ENCODE data around the gene KRT77. TPM values are rescaled to one million over a fixed set of nuclear protein-coding genes. Genes with fewer than 3 reads are reported as not detected.

Gene KRT77
- total RNA-seq, 2 experiments from 2014 or later, result not detected

DNA sequence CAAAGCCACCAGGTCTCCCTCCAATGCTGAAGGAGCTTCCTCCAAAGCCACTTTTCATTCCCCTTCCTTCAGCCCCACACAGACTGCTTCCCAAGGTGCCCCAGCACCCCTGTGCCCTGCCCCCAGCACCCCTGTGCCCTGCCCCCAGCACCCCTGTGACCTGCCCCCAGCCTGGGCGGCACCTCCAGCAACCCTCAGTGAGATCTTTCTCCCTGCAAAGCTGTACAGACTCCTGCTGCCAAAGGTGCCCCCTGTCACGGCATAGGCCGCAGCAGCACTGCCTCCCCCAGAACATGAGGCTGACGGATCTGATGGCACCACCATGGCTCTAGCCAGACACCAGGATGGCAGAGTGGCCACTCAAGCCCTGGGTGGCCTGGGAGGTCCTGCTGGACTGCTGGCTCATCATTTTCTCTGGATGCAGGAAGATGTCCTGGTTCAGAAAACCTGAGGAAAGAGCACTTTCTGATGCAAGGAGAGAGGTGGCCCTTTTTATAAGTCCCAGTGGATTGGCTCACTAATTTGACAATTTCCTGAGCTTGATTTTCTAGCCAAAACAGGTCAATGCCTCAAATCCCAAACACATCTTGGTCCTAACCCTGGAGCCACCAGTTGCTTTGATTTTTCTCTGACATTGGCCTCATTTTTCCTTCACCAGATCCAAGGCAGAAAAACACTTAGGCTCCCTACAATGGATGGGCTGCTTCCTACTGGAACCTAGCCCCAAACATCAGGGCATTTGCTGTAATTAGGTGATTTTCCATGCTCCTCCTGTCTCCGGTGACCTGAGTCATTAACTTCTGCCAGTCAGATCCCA is 32.7 kb upstream of the KRT77 start:
- no peaks in the 10 kb centered on the region for H3K4me1 Mint-ChIP-seq
- ATAC-seq (ENCODE audit: low read depth) (no peak), DNase-seq (no peak)
- H3K36me3 Mint-ChIP-seq, result no peaks in the 10 kb centered on the region
- no peak overlapping the region for H3K27ac Mint-ChIP-seq
- POLR2A ChIA-PET, result no interaction called here
- no peak overlapping the region for H3K4me3 Mint-ChIP-seq
- no peaks in the 10 kb centered on the region for H3K9me3 Mint-ChIP-seq
- H3K27me3 Mint-ChIP-seq, result peaks cover 4% of the 10 kb centered on the region

DNA sequence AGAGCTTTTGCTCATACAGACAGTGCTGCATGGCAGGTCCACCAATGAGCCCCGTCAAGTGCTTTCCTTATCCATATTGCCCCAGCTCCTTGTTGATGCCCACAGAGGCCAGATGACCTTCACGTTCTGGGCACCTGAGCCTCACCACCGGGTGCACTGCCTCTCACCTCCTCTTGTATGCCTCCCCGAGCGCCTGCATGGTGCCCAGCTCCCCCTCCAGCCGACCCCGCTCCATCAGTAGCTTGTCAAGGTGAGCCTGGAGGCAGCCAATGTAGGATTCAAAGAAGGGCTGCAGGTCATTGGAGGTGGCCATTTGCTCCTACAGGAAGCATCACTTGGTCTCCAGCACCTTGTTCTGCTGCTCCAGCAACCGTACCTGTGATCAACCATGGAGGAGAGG is 31.8 kb upstream of the KRT77 start:
- H3K27me3 Mint-ChIP-seq, result peaks cover 6% of the 10 kb centered on the region
- POLR2A ChIA-PET, result no interaction called here
- no peaks in the 10 kb centered on the region for H3K4me1 Mint-ChIP-seq
- ATAC-seq (ENCODE audit: low read depth) (no peak), DNase-seq (no peak)
- no peaks in the 10 kb centered on the region for H3K36me3 Mint-ChIP-seq
- H3K9me3 Mint-ChIP-seq, result no peaks in the 10 kb centered on the region
- H3K27ac Mint-ChIP-seq, result no peak overlapping the region
- H3K4me3 Mint-ChIP-seq, result no peak overlapping the region

DNA sequence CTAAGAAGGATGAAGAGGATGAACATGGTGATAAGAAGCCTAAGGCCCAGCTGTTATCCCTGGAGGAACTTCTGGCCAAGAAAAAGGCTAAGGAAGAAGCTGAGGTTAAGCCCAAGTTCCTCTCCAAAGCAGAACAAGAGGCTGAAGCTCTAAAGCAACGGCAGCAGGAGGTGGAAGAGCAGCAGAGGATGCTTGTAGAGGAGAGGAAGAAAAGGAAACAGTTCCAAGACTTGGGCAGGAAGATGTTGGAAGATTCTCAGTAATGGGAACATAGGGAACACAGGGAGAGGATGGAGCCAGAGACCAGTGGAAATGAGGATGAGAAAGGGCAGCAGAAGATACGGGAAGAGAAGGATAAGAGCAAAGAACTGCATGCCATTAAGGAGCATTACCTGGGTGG is 27.5 kb upstream of the KRT77 start:
- peaks cover 13% of the 10 kb centered on the region for H3K27me3 Mint-ChIP-seq
- no peaks in the 10 kb centered on the region for H3K9me3 Mint-ChIP-seq
- H3K4me3 Mint-ChIP-seq, result no peak overlapping the region
- no peaks in the 10 kb centered on the region for H3K4me1 Mint-ChIP-seq
- DNase-seq (no peak), ATAC-seq (ENCODE audit: low read depth) (no peak)
- H3K27ac Mint-ChIP-seq, result no peak overlapping the region
- no peaks in the 10 kb centered on the region for H3K36me3 Mint-ChIP-seq
- POLR2A ChIA-PET, result no interaction called here

DNA sequence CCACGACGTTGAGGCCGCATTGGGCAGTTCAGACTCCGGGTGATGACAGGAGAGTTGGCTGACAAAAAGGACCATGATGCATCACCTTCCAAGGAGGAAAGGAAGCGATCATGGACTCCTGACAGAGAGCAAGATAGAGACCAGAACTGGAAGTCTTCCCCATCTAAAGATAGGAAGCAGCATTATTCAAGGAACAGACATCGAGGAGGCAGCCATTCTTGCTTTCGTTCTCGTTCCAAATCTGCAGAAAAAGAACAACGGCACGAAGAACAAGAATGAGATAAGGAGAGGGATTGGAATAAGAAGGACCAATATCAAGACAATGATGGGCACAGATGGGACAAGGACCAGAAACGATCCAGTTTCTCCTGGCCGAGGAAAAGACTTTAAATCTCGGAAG is 27.1 kb upstream of the KRT77 start:
- H3K27me3 Mint-ChIP-seq, result peaks cover 13% of the 10 kb centered on the region
- no peaks in the 10 kb centered on the region for H3K36me3 Mint-ChIP-seq
- no peak for ATAC-seq (ENCODE audit: low read depth)
- H3K27ac Mint-ChIP-seq, result no peak overlapping the region
- H3K9me3 Mint-ChIP-seq, result no peaks in the 10 kb centered on the region
- no peak overlapping the region for H3K4me3 Mint-ChIP-seq
- POLR2A ChIA-PET, result no interaction called here
- no peaks in the 10 kb centered on the region for H3K4me1 Mint-ChIP-seq
- no peak for DNase-seq

DNA sequence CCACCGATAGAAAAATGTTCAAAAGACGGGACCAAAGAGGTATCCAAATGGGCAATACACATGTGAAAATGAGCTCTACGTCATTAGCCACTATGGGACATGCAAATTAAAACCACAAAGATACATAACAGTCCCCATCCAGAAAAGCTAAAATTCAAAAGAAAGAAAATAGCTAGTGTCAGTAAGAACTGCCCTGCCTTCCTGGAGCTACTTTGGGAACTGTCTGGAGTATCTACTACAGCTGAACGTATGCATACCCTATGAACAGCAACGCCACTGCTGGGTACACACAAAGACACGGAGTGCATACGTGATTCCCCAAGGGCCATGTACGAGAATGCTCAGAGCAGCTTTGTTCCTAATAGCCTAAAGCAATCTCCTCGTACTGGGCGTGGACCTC is 25.8 kb upstream of the KRT77 start:
- Mint-ChIP-seq H3K4me3 (no peak overlapping the region), H3K27me3 (peaks cover 13% of the 10 kb centered on the region), H3K36me3 (no peaks in the 10 kb centered on the region), H3K27ac (no peak overlapping the region), H3K9me3 (no peaks in the 10 kb centered on the region), H3K4me1 (no peaks in the 10 kb centered on the region)
- no peak for ATAC-seq (ENCODE audit: low read depth)
- DNase-seq, result no peak
- POLR2A ChIA-PET, result no interaction called here

DNA sequence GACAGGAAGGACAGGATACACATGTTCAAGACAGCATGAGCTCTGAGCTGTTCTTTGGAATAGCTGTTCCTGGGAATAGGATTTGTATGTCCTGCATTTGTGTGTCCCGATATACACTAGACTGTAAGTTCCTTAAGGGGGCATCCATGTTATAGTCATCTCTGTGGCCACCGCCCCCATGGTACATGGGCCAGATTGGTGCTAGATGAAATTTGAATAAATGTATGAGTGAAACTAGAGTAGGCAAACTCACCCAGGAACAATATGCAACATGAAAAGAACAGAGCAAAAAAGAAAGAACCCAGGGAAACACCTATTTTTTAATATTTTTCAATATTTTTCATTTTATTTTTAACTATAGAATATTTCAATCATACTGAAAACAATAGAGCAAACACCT is 25.1 kb upstream of the KRT77 start:
- DNase-seq, result no peak
- H3K27ac Mint-ChIP-seq, result no peak overlapping the region
- no peaks in the 10 kb centered on the region for H3K9me3 Mint-ChIP-seq
- ATAC-seq (ENCODE audit: low read depth), result no peak
- POLR2A ChIA-PET, result no interaction called here
- no peaks in the 10 kb centered on the region for H3K4me1 Mint-ChIP-seq
- H3K4me3 Mint-ChIP-seq, result no peak overlapping the region
- no peaks in the 10 kb centered on the region for H3K36me3 Mint-ChIP-seq
- peaks cover 13% of the 10 kb centered on the region for H3K27me3 Mint-ChIP-seq

DNA sequence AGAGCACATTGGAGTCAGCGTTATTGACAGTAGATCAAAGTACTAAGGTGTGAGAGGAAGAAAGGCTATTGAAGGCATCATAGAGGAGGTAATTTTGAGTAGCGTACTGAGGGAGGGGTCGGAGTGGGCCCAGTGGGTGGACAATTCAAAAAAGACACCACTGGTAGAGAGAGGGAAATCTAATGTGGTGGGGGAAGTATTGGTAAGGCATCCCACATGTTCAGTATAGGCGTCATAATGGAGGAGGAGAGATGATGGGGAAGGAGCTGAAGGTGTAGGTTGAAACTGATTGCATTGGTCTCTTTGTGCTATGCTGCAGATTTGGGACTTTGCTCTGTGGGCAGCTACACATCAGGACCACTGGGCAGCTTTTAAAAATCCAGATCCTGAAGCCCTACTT is 23.7 kb upstream of the KRT77 start:
- POLR2A ChIA-PET, result no interaction called here
- Mint-ChIP-seq H3K4me1 (no peaks in the 10 kb centered on the region), H3K9me3 (no peaks in the 10 kb centered on the region), H3K27me3 (peaks cover 13% of the 10 kb centered on the region), H3K4me3 (no peak overlapping the region), H3K27ac (no peak overlapping the region), H3K36me3 (no peaks in the 10 kb centered on the region)
- ATAC-seq (ENCODE audit: low read depth) (no peak), DNase-seq (no peak)

DNA sequence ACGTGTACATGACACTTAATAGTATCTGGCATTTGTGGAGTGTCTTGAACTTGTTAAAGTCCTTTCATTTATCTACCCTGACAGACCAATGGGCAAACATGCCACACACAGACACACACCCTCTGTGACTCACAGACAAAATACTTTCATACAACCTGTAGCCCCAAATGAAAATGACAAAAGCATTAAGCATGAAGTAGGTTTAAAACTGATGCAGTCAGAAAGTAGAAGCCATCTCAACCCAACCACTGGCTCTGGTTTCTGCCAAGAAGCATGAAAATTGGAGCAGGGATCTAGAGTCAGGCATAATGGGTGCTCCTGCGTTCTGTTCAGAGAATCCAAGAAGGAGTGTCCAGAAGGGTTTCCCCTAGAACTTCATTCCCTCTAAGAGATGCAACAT is 23.1 kb upstream of the KRT77 start:
- H3K27me3 Mint-ChIP-seq, result peaks cover 13% of the 10 kb centered on the region
- DNase-seq (no peak), ATAC-seq (ENCODE audit: low read depth) (no peak)
- H3K36me3 Mint-ChIP-seq, result no peaks in the 10 kb centered on the region
- no peaks in the 10 kb centered on the region for H3K9me3 Mint-ChIP-seq
- H3K4me3 Mint-ChIP-seq, result no peak overlapping the region
- H3K4me1 Mint-ChIP-seq, result no peaks in the 10 kb centered on the region
- no peak overlapping the region for H3K27ac Mint-ChIP-seq
- POLR2A ChIA-PET, result no interaction called here

DNA sequence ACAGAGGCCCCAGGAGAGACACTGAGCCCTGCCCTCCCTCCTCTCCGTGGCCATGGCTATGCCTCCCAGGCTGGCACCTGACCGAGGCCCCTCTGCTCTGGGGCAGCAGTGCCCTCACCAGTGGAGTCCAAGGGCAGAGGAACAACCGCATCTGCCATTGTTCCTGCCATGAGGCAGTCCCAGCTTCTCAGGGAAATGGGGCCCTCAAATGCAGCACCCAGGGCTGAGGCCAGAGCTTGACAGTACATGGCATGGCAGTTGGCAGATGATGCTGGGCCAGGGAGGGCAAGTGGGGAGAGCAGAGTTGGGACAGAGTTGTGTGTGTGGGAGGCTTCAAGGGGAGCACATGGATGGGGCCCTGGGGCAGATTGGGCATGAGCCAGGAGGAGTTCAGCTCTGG is 21.1 kb upstream of the KRT77 start:
- H3K9me3 Mint-ChIP-seq, result no peaks in the 10 kb centered on the region
- POLR2A ChIA-PET, result no interaction called here
- no peaks in the 10 kb centered on the region for H3K4me1 Mint-ChIP-seq
- peaks cover 11% of the 10 kb centered on the region for H3K27me3 Mint-ChIP-seq
- ATAC-seq (ENCODE audit: low read depth), result no peak
- no peak for DNase-seq
- H3K36me3 Mint-ChIP-seq, result no peaks in the 10 kb centered on the region
- H3K4me3 Mint-ChIP-seq, result no peak overlapping the region
- no peak overlapping the region for H3K27ac Mint-ChIP-seq

DNA sequence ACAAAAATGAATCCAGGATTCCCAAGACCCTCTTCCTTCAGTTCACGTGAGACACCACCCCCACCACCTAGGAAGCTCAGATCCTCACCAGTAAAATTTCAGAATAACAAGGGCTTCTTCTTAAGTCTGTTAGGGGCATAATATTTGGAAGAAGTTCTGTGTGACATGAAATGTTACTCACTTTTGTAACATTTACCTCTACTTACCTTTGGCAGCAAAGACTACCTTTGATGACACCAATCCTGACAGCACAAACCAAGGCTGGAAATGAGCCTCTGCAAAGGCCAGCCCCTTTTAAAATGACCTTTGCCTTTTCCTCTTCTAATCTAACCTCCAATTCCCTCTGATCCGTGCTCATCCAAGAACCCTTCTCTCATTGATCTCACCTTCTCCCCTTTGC is 19.4 kb upstream of the KRT77 start:
- H3K4me1 Mint-ChIP-seq, result no peaks in the 10 kb centered on the region
- no peak overlapping the region for H3K27ac Mint-ChIP-seq
- H3K36me3 Mint-ChIP-seq, result no peaks in the 10 kb centered on the region
- DNase-seq, result no peak
- no peak for ATAC-seq (ENCODE audit: low read depth)
- H3K4me3 Mint-ChIP-seq, result no peak overlapping the region
- peaks cover 7% of the 10 kb centered on the region for H3K27me3 Mint-ChIP-seq
- H3K9me3 Mint-ChIP-seq, result no peaks in the 10 kb centered on the region
- POLR2A ChIA-PET, result no interaction called here

DNA sequence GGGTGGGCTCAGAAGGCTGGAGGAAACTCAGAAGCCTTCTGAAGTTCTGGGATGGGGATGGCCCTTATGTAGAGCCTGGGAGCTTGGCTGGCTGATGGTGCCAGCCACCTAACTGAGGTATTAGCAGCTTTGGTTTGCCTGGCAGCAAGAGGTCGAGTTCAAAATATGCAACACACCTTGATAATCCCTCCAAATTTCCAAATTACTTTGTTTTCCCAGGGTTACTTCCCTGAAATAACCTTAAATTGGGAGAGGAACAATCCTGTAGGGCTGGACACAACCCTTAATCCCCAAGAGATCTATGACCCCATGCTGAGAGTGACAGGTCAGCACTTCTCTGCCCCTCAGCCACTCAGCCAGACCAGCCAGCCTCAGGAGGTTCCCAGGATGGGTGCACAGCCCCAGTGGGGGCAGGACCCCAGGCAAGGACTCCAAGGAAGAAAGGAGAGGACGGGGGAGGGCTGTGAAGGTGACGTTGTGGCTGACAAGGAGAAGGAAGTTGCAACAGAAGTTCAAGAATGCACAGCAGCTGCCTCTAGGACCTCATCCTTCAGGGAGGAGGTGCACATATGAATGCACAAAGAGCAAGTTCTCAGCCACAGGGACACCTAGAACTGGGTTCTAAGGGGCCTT is 18.6 kb upstream of the KRT77 start:
- Mint-ChIP-seq H3K4me3 (no peak overlapping the region), H3K9me3 (no peaks in the 10 kb centered on the region), H3K4me1 (no peaks in the 10 kb centered on the region), H3K27ac (no peak overlapping the region), H3K36me3 (no peaks in the 10 kb centered on the region), H3K27me3 (peaks cover 9% of the 10 kb centered on the region)
- ATAC-seq (ENCODE audit: low read depth), result no peak
- DNase-seq, result no peak
- POLR2A ChIA-PET, result interaction anchor here (0.6 kb wide), 1 partner anchor 142 kb away, joined by 6 read pairs; no protein-coding TSS in a partner anchor

DNA sequence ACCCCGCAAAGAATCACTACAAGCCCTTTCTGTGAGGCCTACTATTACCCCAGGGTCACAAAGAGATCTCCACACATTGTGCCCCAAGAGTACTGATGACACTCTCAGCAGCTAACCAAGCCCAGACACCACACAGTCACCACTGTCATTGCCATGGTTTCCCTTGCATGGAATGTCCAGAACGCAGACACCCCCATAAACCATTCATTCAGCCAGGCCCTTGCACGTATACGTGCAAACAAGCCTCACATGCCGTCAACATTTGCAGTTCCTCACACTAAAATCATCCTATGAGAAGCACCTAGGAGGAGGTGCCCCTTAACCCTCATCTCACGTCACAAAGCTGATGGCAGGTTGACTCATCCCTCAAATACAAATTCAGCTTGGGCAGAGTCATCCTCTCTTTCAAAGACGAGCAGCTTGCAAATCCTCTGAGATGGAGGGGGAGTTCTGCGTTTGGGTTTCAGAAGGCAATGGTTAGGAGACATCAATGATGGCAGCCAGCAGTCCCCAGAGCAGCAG is 17.1 kb upstream of the KRT77 start:
- POLR2A ChIA-PET, result no interaction called here
- H3K36me3 Mint-ChIP-seq, result no peaks in the 10 kb centered on the region
- H3K4me3 Mint-ChIP-seq, result no peak overlapping the region
- no peaks in the 10 kb centered on the region for H3K4me1 Mint-ChIP-seq
- no peak overlapping the region for H3K27ac Mint-ChIP-seq
- H3K9me3 Mint-ChIP-seq, result no peaks in the 10 kb centered on the region
- H3K27me3 Mint-ChIP-seq, result peaks cover 20% of the 10 kb centered on the region
- DNase-seq, result no peak
- no peak for ATAC-seq (ENCODE audit: low read depth)

DNA sequence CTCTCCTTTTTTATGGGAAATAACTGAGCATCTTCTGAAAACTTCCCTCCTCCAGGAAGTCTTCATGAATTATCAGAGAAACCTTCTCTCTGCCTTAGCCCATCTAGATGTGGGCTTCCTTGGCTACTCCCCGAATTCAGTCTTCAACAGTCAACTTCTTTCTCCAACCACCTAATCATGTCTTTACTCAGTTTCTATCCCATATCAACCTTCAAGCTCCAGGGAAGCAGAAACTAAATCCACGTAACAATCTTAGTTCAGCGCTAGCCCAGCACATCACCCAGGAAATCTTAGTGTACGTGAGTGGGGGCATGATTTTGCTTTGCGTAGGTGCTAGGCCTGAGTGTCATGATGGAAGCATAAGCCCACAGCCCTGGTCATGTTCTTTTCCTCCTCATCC is 12.7 kb upstream of the KRT77 start:
- Mint-ChIP-seq H3K4me1 (peaks cover 7% of the 10 kb centered on the region), H3K27me3 (peaks cover 51% of the 10 kb centered on the region), H3K4me3 (no peak overlapping the region)

DNA sequence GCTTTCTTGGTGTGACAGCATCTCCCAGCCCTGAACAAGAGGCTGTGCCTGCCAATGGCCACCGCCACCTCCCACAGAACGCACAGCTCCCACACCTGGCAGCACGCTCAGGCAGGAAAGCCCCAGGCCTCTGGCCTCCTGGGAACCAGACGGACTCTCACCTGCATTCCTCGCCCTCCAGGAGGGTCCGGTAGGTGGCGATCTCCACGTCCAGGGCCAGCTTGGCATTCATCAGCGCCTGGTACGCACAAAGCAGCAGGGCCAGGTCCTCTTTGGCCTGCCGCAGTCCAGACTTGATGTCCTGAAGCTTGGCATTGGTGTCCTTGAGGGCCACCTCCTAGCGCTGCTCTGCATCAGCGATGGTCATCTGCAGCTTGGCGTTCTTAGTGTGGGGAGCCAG is 12.1 kb upstream of the KRT77 start:
- H3K36me3 Mint-ChIP-seq, result no peaks in the 10 kb centered on the region
- POLR2A ChIA-PET, result interaction anchor here (0.9 kb wide), 1 partner anchor 9 kb away, joined by 3 read pairs; no protein-coding TSS in a partner anchor
- H3K9me3 Mint-ChIP-seq, result peaks cover 1% of the 10 kb centered on the region
- H3K4me3 Mint-ChIP-seq, result no peak overlapping the region
- DNase-seq (no peak), ATAC-seq (ENCODE audit: low read depth) (no peak)
- H3K27ac Mint-ChIP-seq, result no peak overlapping the region
- H3K27me3 Mint-ChIP-seq, result peaks cover 51% of the 10 kb centered on the region
- H3K4me1 Mint-ChIP-seq, result peaks cover 7% of the 10 kb centered on the region

More for the DNA sequence above, 12.7 kb upstream of the KRT77 start:
- H3K36me3 Mint-ChIP-seq, result no peaks in the 10 kb centered on the region
- POLR2A ChIA-PET, result no interaction called here
- DNase-seq (no peak), ATAC-seq (ENCODE audit: low read depth) (no peak)
- no peak overlapping the region for H3K27ac Mint-ChIP-seq
- H3K9me3 Mint-ChIP-seq, result peaks cover 1% of the 10 kb centered on the region
